Endothelial cell of umbilical vein (primary cell): ENCODE results near the gene CENPW. TPM values are rescaled to one million over a fixed set of nuclear protein-coding genes. Genes with fewer than 3 reads are reported as not detected.
A peak's percentile ranks its signal among the peaks of the same experiment; 100 is the strongest.

Experiments
- BruUV-seq: library from RNA; stranded (reverse); fragments of 400-500 nt; replicated peaks from 2 replicates; lab custom pipeline; 2021; lab: Mats Ljungman, UMichigan
- CTCF ChIA-PET: fragments of 300-600, 350-600 bp; sonication (Branson Sonifier 250); formaldehyde crosslinking; loops from one replicate; lab custom pipeline; 2021; ENCODE audit warnings: antibody characterized with exemption, inconsistent platforms; lab: Charles Lee
- POLR2A ChIA-PET: fragments of 300-600, 350-600 bp; sonication (Branson Sonifier 250); formaldehyde crosslinking; loops from one replicate; lab custom pipeline; 2021; ENCODE audit warnings: antibody characterized with exemption, inconsistent platforms; lab: Charles Lee
- DNase-seq: peaks from one replicate; pipeline ENCODE4 v3.0.0-alpha.2; 2011; ENCODE audit warnings: low read depth, low spot score
- FAIRE-seq: peaks from 2 replicates; lab custom pipeline; 2011; peaks lifted over from hg19 to GRCh38; lab: Jason Lieb, UNC
- H2AFZ ChIP-seq: 2 replicates; pipeline ENCODE4 v1.6.0; 2012; ENCODE audit warnings: low read depth, low read length, control low read depth, inconsistent platforms
- H3K27ac ChIP-seq: 2 replicates; pipeline ENCODE4 v1.5.1; 2011; ENCODE audit warnings: low read depth, mild to moderate bottlenecking, control low read depth, low read length, moderate library complexity; ENCODE audit not compliant: insufficient read depth
- H3K27me3 ChIP-seq, 2 experiments: 2 replicates each; pipeline versions ENCODE4 v1.6.0 to v1.6.1; 2011; ENCODE audit warnings: low read length in 2 of 2, mixed read lengths in 1 of 2; ENCODE audit not compliant: control insufficient read depth in 2 of 2, insufficient read depth in 2 of 2
- H3K36me3 ChIP-seq, 2 experiments: 2 replicates in 1 of 2; 3 replicates in 1 of 2; pipeline ENCODE4 v1.5.1; 2011; ENCODE audit warnings: low read length in 2 of 2, mild to moderate bottlenecking in 1 of 2, moderate library complexity in 1 of 2; ENCODE audit not compliant: control insufficient read depth in 2 of 2, insufficient read depth in 2 of 2; ENCODE audit errors: extremely low read depth in 1 of 2
- H3K4me1 ChIP-seq: 3 replicates; pipeline ENCODE4 v1.5.1; 2011; ENCODE audit warnings: mild to moderate bottlenecking, low read length; ENCODE audit not compliant: control insufficient read depth, insufficient read depth; ENCODE audit errors: extremely low read depth
- H3K4me2 ChIP-seq: 2 replicates; pipeline ENCODE4 v1.6.1; 2011; ENCODE audit warnings: low read length, control low read depth, mixed read lengths; ENCODE audit not compliant: insufficient read depth
- H3K4me3 ChIP-seq, 3 experiments: fragments of 200-600 bp in 1 of 3; sonication (generic), shearing (Covaris generic) in 1 of 3; replicated peaks in 1 of 3; 2 replicates each; pipeline ENCODE4 v1.5.1; 2011 to 2016; ENCODE audit warnings: control low read depth in 3 of 3, low read length in 3 of 3, mild to moderate bottlenecking in 2 of 3, inconsistent platforms in 1 of 3, low read depth in 1 of 3, moderate library complexity in 1 of 3; ENCODE audit not compliant: insufficient read depth in 1 of 3
- H3K79me2 ChIP-seq: 2 replicates; pipeline ENCODE4 v1.6.0; 2012; ENCODE audit warnings: low read length, inconsistent platforms; ENCODE audit not compliant: control insufficient read depth, insufficient read depth
- H3K9ac ChIP-seq: replicated peaks from 2 replicates; pipeline ENCODE3; 2011; ENCODE audit warnings: low read length, control low read depth; ENCODE audit not compliant: insufficient read depth; ENCODE audit errors: extremely low read depth
- H3K9me1 ChIP-seq: replicated peaks from 3 replicates; pipeline ENCODE4 v1.6.0; 2011; ENCODE audit warnings: mild to moderate bottlenecking, low read length; ENCODE audit not compliant: control insufficient read depth, insufficient read depth; ENCODE audit errors: extremely low read depth
- H3K9me3 ChIP-seq: replicated peaks from 2 replicates; pipeline ENCODE4 v1.5.1; 2012; ENCODE audit warnings: low read length, inconsistent platforms; ENCODE audit not compliant: control insufficient read depth, insufficient read depth
- H4K20me1 ChIP-seq: replicated peaks from 2 replicates; pipeline ENCODE3; 2011; ENCODE audit warnings: mild to moderate bottlenecking, low read length; ENCODE audit not compliant: control insufficient read depth, insufficient read depth; ENCODE audit errors: extremely low read depth
- CTCF ChIP-seq, 2 donors: IDR thresholded peaks; 1 replicate in 1 of 2; 2 replicates in 1 of 2; pipeline ENCODE4 v1.5.1; 2011; ENCODE audit warnings: low read length in 2 of 2, mild to moderate bottlenecking in 2 of 2, moderate library complexity in 2 of 2, control low read depth in 1 of 2, inconsistent platforms in 1 of 2, low read depth in 1 of 2; ENCODE audit not compliant: insufficient read depth in 1 of 2; ENCODE audit errors: extremely low read depth in 1 of 2
- EZH2 ChIP-seq: IDR thresholded peaks from 2 replicates; pipeline ENCODE4 v1.6.1; 2012; ENCODE audit warnings: borderline replicate concordance, low read depth, mild to moderate bottlenecking, moderate library complexity, low read length, inconsistent platforms; ENCODE audit not compliant: severe bottlenecking
- FOS ChIP-seq: IDR thresholded peaks from 2 replicates; pipeline ENCODE4 v1.6.1; 2011; ENCODE audit warnings: mild to moderate bottlenecking, low read length, moderate library complexity, borderline replicate concordance; ENCODE audit not compliant: insufficient read depth
- GATA2 ChIP-seq: IDR thresholded peaks from 2 replicates; pipeline ENCODE4 v1.7.0; 2011; ENCODE audit warnings: low read depth, mild to moderate bottlenecking, moderate library complexity, mixed read lengths, low read length; ENCODE audit not compliant: insufficient read length, insufficient read depth
- MAX ChIP-seq: IDR thresholded peaks from 2 replicates; pipeline ENCODE4 v1.6.1; 2011; ENCODE audit not compliant: insufficient read depth, insufficient read length
- MYC ChIP-seq: IDR thresholded peaks from one replicate; pipeline ENCODE4 v1.6.1; 2011; ENCODE audit warnings: mild to moderate bottlenecking, low read depth, low read length
- dilution Hi-C: fragments of 300-500 bp; cut with MboI; formaldehyde crosslinking; loops from one replicate; pipeline ENCODE4 v1.15.0; 2019; ENCODE audit warnings: low sequenced_read_pairs; ENCODE audit not compliant: extremely low pct_ligation_motif_present
- intact Hi-C: fragments of 100-400 bp; cut with micrococcal nuclease; formaldehyde crosslinking; loops from one replicate; pipeline ENCODE4 v1.10.0; 2022
- polyA plus RNA-seq, 4 experiments: library from polyadenylated mRNA; depleted of rRNA in 3 of 4; stranded (reverse) in 3 of 4; unstranded in 1 of 4; fragments of >200 nt; gene quantifications; 2 replicates each; pipeline versions ENCODE4 v1.2.1 to v1.2.3, GENCODE V29; 2011 to 2012; ENCODE audit warnings: missing spikeins in 1 of 4
- total RNA-seq: library from RNA; stranded (reverse); gene quantifications from 2 replicates; pipeline ENCODE4 v1.2.3, GENCODE V29; 2021

Gene CENPW
- total and polyA plus RNA-seq, 2 donors (not counting 3 experiments of a cell fraction or from before 2014, with no cell fraction given), result 16.9 to 85.8 TPM

- no peak overlapping the region for H3K4me2 ChIP-seq
- TF ChIP-seq MYC (no peak), EZH2 (no peak), CTCF (IDR thresholded peaks at IDR 0.05; ENCODE audit: extremely low read depth in 1 of 2, insufficient read depth in 1 of 2, low read depth in 1 of 2, low read length in 2 of 2) (no peak), MAX (no peak), GATA2 (no peak), FOS (no peak)
- no TSS peak for BruUV-seq
These were observed 32.1 kb upstream of the CENPW start for GRCh38 chr6:126307849-126308248.

More at GRCh38 chr6:126307849-126308248, 32.1 kb upstream of the CENPW start:
- no peaks in the 10 kb centered on the region for H3K4me1 ChIP-seq
- no peaks in the 10 kb centered on the region for H3K36me3 ChIP-seq
- peak; percentile 32 for DNase-seq
- no peaks in the 10 kb centered on the region for H3K9me1 ChIP-seq
- H3K9me3 ChIP-seq, result no peaks in the 10 kb centered on the region
- no peak overlapping the region for H3K27ac ChIP-seq
- H3K79me2 ChIP-seq, result no peaks in the 10 kb centered on the region
- intact Hi-C loops (no loop called here), dilution Hi-C loops (no loop called here)
- no peak overlapping the region for H3K9ac ChIP-seq
- H3K4me3 ChIP-seq, result no peak overlapping the region
- ChIA-PET POLR2A (no interaction called here), CTCF (no interaction called here)
- no peak overlapping the region for H2AFZ ChIP-seq
- no peaks in the 10 kb centered on the region for H3K27me3 ChIP-seq
- H4K20me1 ChIP-seq, result no peaks in the 10 kb centered on the region
- no peak for FAIRE-seq
